Pons (tissue), 1 donor: Measurements from ENCODE around the gene SPIN1.
A peak's percentile ranks its signal among the peaks of the same experiment; 100 is the strongest.
"Not testable (repeated sequence)": the region's sequence is repeated elsewhere in the genome, so short reads cannot be mapped to it uniquely, and the experiment has no call there.

ENCODE experiments used
- DNase-seq: peaks from one replicate; pipeline ENCODE4 v3.0.0-alpha.2; 2016; ENCODE audit warnings: low spot score

SPIN1 gene

GRCh38 chr9:88388203-88388885, at the start of gene SPIN1:
TSS of gene SPIN1 (plus strand) at chr9:88388444. CDS start at chr9:88426540, 38,096 bp downstream.
- DNase-seq = peak; percentile 44

DNA sequence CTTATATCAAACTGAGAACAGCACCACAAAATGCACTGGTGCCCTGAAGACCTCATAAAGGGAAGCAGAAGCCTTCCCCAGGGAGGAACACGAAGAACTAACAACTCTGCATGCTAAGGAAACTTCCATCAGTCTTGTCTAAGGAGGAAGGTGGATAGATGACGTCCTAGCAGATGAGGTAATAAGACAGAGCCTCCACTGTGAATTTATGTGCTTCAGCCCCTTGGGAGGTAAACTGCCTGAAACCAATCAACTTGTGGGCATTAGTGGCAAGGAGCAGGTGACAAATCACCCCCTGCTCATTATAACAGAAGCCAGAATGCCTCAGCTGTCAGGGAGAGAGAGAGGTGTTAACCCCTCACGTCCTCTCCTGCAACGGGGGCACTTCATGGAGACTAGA, 48.9 kb upstream of the SPIN1 start:
- DNase-seq = no peak

DNA sequence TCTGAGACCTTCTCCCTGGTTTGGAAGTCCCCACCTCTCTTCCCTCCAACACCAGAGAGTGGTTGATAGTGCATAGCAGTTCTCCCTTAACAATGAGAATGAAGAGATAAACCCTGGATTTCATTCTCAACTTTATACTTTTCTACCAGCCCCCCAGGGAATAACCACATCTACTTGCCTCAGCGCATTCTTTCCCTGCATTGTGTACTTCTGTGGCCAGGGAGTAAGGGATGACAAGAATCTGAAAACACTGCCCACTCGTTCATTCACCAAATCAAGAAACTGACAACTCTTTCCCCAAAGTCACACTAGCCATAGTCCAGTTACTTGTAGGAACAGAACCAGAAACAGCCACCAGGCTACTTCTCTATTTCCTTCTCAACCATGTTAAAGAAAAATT, 46.0 kb upstream of the SPIN1 start:
- DNase-seq = no peak

DNA sequence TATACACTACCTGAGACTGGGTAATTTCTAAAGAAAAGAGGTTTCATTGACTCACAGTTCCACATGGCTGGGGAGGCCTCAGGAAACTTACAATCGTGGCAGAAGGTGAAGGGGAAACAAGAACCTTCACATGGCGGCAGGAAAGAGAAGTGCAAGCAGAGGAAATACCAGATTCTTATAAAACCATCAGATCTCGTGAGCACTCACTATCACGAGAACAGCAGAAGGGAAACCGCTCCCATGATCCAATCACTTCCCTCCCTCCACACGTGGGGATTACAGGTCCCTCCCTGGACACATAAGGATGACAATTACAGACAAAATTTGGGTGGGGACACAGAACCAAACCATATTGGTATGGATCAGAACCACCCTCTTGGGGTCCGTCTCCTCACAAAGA, 44.2 kb upstream of the SPIN1 start:
- DNase-seq = no peak

- not testable (repeated sequence) for DNase-seq
Observed at GRCh38 chr9:88350354-88350753, 37.9 kb upstream of the SPIN1 start.

DNA sequence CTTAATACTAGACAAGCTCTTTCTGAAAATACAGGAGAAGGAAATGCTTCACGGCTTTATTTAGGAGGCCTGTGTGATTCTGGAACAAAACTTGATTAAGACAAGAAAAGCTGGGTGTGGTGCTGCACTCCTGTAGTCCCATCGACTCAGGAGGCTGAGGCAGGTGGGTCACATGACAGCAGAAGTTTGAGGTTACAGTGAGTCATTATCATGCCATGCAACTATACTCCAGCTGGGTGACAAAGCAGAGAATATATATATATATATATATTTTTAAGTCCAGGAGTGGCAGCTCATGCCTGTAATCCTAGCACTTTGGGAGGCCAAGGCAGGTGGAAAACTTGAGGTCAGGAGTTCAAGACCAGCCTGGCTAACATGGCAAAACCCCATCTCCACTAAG, 33.1 kb upstream of the SPIN1 start:
- DNase-seq = no peak

- not testable (repeated sequence) for DNase-seq
Observed at GRCh38 chr9:88357250-88357649, 31.0 kb upstream of the SPIN1 start.

- no peak for DNase-seq
Observed at GRCh38 chr9:88358723-88359122, 29.5 kb upstream of the SPIN1 start.

DNA sequence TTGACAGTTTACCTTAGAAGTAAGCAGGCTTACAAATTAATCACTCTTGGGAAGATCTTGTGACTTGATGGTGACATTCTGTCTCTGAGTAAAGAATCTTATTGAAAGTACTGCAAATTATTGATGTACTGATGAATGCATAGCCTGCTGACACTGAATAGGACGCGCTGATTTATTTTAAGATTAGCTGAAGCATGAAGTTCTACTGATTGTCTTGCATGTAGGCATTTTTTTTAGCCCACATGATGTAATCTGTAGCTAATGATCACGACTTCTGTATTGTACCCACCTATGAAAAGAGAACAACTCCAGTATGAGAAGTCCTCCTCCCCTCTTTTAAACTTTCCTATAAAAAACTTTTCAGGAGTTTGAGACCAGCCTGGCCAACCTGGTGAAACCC, 28.3 kb upstream of the SPIN1 start:
- DNase-seq = no peak

- DNase-seq = no peak
Observed at GRCh38 chr9:88362681-88363080, 25.6 kb upstream of the SPIN1 start.

DNA sequence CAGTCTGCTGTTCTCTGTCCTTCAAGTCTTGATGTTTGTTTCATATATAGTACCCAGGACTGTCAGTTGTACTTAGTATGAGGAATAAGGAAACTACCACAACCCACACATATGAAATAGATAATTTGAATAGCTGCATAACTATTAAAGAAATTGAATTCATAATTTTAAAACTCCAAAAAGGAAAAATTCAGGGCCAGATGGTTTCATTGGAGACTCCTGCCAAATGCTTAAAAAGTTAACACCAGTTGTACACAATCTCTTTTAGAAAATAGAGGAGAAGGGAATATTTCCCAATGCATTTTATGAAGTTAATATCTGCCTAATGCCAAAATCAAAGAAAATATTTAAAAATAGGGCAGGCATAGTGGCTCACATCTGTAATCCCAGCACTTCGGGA, 24.6 kb upstream of the SPIN1 start:
- no peak for DNase-seq

GRCh38 chr9:88364706-88365105, 23.5 kb upstream of the SPIN1 start:
- DNase-seq = no peak

- DNase-seq = no peak
Observed at GRCh38 chr9:88370346-88370745, 17.9 kb upstream of the SPIN1 start.

DNA sequence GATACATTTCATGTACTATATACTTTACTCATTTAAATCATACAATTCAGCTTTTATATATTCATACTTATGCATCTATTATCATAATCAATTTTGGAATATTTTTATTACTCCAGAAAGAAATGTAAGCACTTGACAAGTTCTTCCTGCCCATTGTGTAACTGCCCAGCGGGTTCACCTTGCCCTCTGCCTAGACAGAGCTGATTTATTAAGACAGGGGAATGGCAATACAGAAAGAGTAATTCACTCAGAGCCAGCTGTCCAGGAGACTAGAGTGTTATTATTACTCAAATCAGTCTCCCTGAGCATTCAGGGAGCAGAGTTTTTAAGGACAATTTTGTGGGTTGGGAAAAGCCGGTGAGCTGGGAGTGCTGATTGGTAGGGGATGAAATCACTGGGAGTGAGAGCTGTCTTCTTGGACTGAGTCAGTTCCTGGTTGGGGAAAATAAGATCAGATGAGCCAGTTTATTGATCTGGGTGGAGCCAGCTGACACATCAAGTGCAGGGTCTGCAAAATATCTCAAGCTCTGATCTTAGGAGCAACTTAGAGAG, 16.1 kb upstream of the SPIN1 start:
- DNase-seq = no peak

GRCh38 chr9:88373045-88373444, 15.2 kb upstream of the SPIN1 start:
- DNase-seq = no peak

DNA sequence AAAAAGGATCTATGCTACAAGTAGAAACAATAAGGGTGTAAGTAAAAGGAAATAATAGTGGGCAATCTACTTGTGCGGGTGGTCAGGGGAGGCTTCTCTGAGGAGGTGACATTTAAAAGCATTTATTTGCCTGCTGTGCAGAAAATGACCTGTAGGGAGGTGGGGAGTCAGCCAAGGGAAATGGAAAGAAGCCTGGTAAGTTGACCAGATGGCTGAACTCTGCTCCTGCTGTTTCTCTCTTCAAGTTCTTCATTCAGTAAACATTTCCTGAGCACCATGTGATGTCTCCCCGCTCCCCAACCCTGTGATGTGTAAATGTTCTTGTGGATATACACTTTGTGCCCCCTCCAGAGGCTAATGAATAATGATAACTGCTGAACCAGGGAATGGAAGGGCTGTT, 9.9 kb upstream of the SPIN1 start:
- no peak for DNase-seq

DNA sequence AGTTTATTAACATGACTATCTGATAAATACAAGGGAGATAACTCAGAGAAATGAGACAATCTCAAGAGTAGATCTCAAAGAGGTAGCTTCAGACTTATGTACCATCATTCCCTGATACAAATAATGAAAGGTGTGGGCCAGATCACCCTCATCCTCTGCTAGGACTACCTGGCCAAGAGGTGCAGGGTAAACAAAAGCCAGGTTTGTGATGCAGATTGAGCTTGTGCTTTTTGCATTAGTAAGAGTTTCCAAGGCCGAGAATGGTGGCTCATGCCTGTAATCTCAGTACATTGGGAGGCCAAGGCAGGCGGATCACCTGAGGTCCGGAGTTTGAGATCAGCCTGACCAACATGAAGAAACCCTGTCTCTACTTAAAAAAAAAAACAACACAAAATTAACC, 8.9 kb upstream of the SPIN1 start:
- DNase-seq = no peak

DNA sequence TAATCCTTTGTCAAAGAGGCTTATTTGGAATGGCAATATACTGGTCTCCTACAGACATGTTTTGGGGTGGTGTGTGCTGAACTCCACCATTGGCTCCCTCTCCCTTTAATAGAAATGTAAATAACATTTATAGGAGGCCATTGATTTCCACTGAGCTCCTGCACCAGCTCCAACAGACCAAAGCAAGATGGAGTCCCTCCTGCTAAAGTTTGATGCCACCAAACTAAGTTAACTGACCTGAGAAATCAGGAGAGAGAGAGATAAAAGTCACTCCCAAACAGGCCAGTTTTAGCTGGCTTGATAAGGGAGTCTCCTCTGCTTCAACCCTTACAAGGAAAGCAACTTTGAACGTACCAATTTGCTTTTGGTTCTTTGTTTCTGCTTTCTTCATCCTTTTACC, 8.1 kb upstream of the SPIN1 start:
- DNase-seq = no peak

- not testable (repeated sequence) for DNase-seq
Observed at GRCh38 chr9:88381322-88381721, 6.9 kb upstream of the SPIN1 start.

GRCh38 chr9:88383176-88383575, 5.1 kb upstream of the SPIN1 start:
- no peak for DNase-seq

GRCh38 chr9:88386137-88386536, 2.1 kb upstream of the SPIN1 start:
- DNase-seq = not testable (repeated sequence)

DNA sequence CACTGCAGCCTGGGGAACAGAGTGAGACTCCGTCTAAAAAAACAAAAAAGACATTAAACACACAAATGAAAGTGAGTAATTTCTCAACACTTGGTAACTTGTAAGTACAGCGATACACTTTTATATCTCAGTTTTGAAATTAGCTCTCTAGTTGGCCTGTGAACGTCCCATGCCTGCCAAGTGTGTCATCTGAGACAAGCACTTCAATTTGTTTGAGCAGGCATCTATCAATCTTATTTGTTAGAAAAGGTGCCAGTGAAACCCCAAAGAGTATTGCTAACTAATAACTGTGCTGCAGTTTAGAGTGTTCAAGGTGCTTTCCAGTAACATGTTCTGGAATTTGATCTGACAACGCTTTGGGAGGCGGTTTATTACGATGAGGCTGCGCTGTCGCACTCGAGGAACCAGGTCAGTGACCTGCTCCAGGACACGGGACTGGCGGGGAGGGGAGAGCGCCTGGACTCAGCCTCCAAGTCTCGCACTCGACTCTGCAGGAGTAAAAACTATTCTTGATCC, 1.1 kb upstream of the SPIN1 start:
- DNase-seq = peak; percentile 54

DNA sequence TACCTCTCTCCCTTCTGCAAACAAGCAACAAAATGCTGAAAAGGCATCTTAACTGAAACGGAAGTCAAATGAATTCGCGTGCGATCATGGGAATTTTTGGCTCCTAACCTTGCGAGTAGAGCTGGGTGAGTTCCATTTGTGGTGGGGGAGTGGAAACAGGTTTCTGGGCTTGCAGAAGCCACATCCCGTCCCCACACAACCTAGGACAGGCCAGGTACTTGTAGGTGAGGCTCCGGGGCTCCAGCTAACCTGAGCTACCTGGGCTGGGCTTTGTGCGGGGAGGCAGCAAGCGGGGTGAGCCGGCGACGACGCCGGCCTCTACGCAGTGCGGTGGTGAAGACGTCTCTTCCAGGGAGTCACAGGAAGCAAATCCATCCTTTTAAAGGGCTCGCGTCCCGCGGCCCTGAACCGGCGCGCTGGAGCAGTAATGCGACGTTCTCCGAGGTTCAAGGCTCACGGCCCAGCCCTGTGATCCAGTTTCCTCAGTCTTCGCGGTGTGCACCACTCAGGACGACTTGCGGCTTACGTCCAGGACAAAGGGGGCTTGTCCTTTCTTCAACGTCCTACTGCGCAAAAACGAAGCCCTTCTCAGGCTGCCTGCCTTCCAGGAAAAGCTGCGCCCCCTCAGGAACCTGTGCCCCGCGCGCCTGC, 567 bp upstream of the SPIN1 start:
- DNase-seq = peak; percentile 36
